Ureter (tissue), 1 donor: Measurements from ENCODE around the gene CNKSR2. TPM values are rescaled to one million over a fixed set of nuclear protein-coding genes. Genes with fewer than 3 reads are reported as not detected.

Experiments used
- DNase-seq: peaks from one replicate; pipeline ENCODE4 v3.0.0-alpha.2; 2020; ENCODE audit warnings: low spot score
- total RNA-seq: library from RNA; stranded (reverse); gene quantifications from one replicate; pipeline ENCODE4 v1.2.4, GENCODE V29; 2023
- donor health status: DM: yes; HTN: yes; CAD: no.

CNKSR2 gene
- total RNA-seq, 1 donor from 2014 or later = 2.3 TPM

- DNase-seq = no peak
Measured at GRCh38 chrX:21674430-21675186, 300.4 kb downstream of the CNKSR2 start.

DNA sequence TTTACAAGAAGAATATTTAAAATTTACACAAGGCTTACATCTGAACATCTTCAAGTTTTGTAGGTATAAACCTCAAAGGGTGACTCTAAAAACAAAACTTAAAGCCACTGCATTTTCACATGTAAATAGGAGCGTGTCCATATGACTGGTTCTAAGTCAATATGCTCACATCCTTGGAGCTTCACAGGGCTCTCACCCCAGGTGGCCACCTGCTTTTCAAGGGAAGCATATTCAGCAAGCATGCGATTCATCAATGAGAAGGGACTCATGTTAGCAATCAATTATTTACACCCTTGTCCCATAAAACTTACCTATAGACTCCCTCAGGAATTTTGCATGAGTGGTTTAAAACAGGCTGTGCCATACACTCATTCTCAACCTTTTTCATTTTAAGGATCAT is 301.7 kb downstream of the CNKSR2 start:
- DNase-seq = no peak

- DNase-seq = no peak
Measured at GRCh38 chrX:21678048-21678612, 303.9 kb downstream of the CNKSR2 start.

DNA sequence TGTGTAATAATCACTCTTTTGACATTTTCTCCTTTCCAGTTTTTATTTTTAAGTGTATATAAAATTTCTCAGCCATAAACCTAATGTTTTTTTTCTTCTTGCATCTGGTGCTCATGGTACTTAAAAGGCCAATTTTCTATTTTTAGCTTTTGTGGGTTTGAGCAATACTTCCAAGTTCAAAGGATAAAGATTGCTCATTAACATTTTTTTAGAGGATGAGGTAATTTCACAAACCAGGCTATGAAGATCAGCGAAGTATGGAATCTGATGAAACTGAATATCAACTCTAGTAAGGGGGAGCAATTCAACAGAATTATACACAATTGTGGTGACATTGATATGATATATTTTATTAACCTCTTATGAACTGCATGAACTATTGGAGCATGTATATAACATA is 309.7 kb downstream of the CNKSR2 start:
- DNase-seq = no peak

GRCh38 chrX:21691512-21692018 is 317.3 kb downstream of the CNKSR2 start:
- no peak for DNase-seq

- no peak for DNase-seq
Measured at GRCh38 chrX:21698272-21698671, 324.1 kb downstream of the CNKSR2 start.

GRCh38 chrX:21699136-21699535 is 324.9 kb downstream of the CNKSR2 start:
- DNase-seq = no peak

GRCh38 chrX:21700275-21700674 is 326.1 kb downstream of the CNKSR2 start:
- no peak for DNase-seq

DNA sequence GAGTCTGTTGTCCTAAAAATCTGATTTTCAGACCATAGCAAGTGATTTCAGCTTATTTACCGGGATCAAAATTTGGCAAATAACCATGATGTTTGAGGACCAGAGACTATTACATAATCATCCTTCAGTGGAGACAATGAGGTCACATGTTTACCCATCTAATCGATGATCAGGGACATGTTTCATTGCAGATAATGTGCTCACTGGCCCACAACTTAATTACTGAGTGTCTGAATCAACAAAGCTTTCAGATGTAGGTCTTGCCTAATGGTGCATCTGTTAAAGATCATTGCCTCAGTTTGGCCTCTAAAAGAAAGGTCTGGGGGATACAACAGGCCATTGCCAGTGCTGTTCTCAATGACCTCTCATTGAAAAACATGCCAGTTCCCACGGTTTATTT is 326.7 kb downstream of the CNKSR2 start:
- no peak for DNase-seq

GRCh38 chrX:21702725-21703124 is 328.5 kb downstream of the CNKSR2 start:
- no peak for DNase-seq
